GM12878 (cell line): ENCODE results near the gene ANO2. TPM values are rescaled to one million over a fixed set of nuclear protein-coding genes. Genes with fewer than 3 reads are reported as not detected.

Experiments used
- ATAC-seq: fragments of 200-7000 bp; cut with Tn5 transposase; 3 replicates; pipeline ENCODE4 v1.9.1; 2020; ENCODE audit warnings: mild to moderate bottlenecking, moderate library complexity
- BruUV-seq: library from RNA; stranded (reverse); fragments of 400-500 nt; replicated peaks from 2 replicates; lab custom pipeline; 2021; lab: Mats Ljungman, UMichigan
- CTCF ChIA-PET: fragments of 300-600 bp; sonication (Branson Sonifier 250); formaldehyde crosslinking; extraction: SDS; loops from one replicate; lab custom pipeline; 2021; ENCODE audit warnings: inconsistent platforms; lab: Yijun Ruan, JAX
- POLR2A ChIA-PET: fragments of 350-600 bp; formaldehyde crosslinking; extraction: SDS; loops from one replicate; lab custom pipeline; 2021; ENCODE audit warnings: inconsistent platforms; lab: Charles Lee
- RAD21 ChIA-PET: fragments of 300-600 bp; sonication (Branson Sonifier 250); formaldehyde crosslinking; loops from one replicate; lab custom pipeline; 2023; ENCODE audit warnings: antibody characterized with exemption; ENCODE audit not compliant: unreplicated experiment; lab: Charles Lee
- SMC1A ChIA-PET: fragments of 300-600 bp; sonication (Branson Sonifier 250); formaldehyde crosslinking; loops from one replicate; lab custom pipeline; 2023; ENCODE audit not compliant: unreplicated experiment, uncharacterized antibody; lab: Charles Lee
- DNase-seq: peaks from one replicate; pipeline ENCODE4 v3.0.0-alpha.2; 2011; ENCODE audit warnings: low read depth, low spot score
- FAIRE-seq: peaks from 3 replicates; lab custom pipeline; 2011; peaks lifted over from hg19 to GRCh38; lab: Jason Lieb, UNC
- H2AFZ ChIP-seq: 2 replicates; pipeline ENCODE4 v1.6.0; 2011; ENCODE audit warnings: low read depth, low read length, control low read depth; ENCODE audit not compliant: control insufficient read depth
- H3K27ac ChIP-seq: 2 replicates; pipeline ENCODE4 v1.5.1; 2011; ENCODE audit warnings: control low read depth; ENCODE audit not compliant: control insufficient read depth, insufficient read depth
- H3K27me3 ChIP-seq, 2 experiments: replicated peaks in 1 of 2; 2 replicates each; pipeline versions ENCODE4 v1.6.0 to v1.6.1; 2011; ENCODE audit warnings: low read length in 1 of 2; ENCODE audit not compliant: control insufficient read depth in 2 of 2, insufficient read depth in 2 of 2
- H3K36me3 ChIP-seq, 2 experiments: 2 replicates each; pipeline ENCODE4 v1.5.1; 2011; ENCODE audit warnings: low read length in 1 of 2; ENCODE audit not compliant: control insufficient read depth in 2 of 2, insufficient read depth in 2 of 2
- H3K4me1 ChIP-seq: 2 replicates; pipeline ENCODE4 v1.6.1; 2011; ENCODE audit warnings: mild to moderate bottlenecking, low read length, moderate library complexity, mixed read lengths; ENCODE audit not compliant: control insufficient read depth, insufficient read depth
- H3K4me2 ChIP-seq: 2 replicates; pipeline ENCODE4 v1.6.0; 2011; ENCODE audit warnings: control low read depth; ENCODE audit not compliant: control insufficient read depth, insufficient read depth
- H3K4me3 ChIP-seq: fragments of 200-600 bp; sonication (generic); 2 replicates; pipeline ENCODE4 v1.5.1; 2016
- H3K79me2 ChIP-seq: 2 replicates; pipeline ENCODE4 v1.6.0; 2011; ENCODE audit warnings: low read length; ENCODE audit not compliant: control insufficient read depth, insufficient read depth
- H3K9ac ChIP-seq: 2 replicates; pipeline ENCODE4 v1.8.0; 2011; ENCODE audit warnings: low read length, control low read depth, mixed read lengths; ENCODE audit not compliant: control insufficient read depth, insufficient read depth
- H3K9me3 ChIP-seq: replicated peaks from 3 replicates; pipeline ENCODE4 v1.5.1; 2011; ENCODE audit warnings: mild to moderate bottlenecking, low read length; ENCODE audit not compliant: control insufficient read depth, insufficient read depth
- H4K20me1 ChIP-seq: 2 replicates; pipeline ENCODE4 v1.6.0; 2011; ENCODE audit not compliant: control insufficient read depth, insufficient read depth
- BMI1 ChIP-seq: fragments of 450-650 bp; IDR thresholded peaks from 2 replicates; pipeline ENCODE4 v1.6.1; 2016; ENCODE audit warnings: mild to moderate bottlenecking, moderate library complexity, borderline replicate concordance
- BRCA1 ChIP-seq: IDR thresholded peaks from 2 replicates; pipeline ENCODE4 v1.6.1; 2011; ENCODE audit warnings: low read depth, low read length, improper control_type of control experiment
- HCFC1 ChIP-seq: fragments of 150-350 bp; IDR thresholded peaks from 2 replicates; pipeline ENCODE4 v1.6.1; 2014; ENCODE audit warnings: low read length
- JUNB ChIP-seq: IDR thresholded peaks from 2 replicates; pipeline ENCODE4 v1.6.1; 2016; ENCODE audit warnings: antibody characterized with exemption, mild to moderate bottlenecking
- KDM1A ChIP-seq: fragments of 200-600 bp; sonication (generic); IDR thresholded peaks from 2 replicates; pipeline ENCODE4 v1.6.1; 2016; ENCODE audit warnings: borderline replicate concordance
- MYB ChIP-seq: fragments of 150-350 bp; IDR thresholded peaks from 2 replicates; pipeline ENCODE4 v1.6.1; 2014; ENCODE audit warnings: mild to moderate bottlenecking, low read depth, low read length, borderline replicate concordance
- NBN ChIP-seq: fragments of 450-650 bp; IDR thresholded peaks from 2 replicates; pipeline ENCODE4 v1.6.1; 2016
- NFYB ChIP-seq: IDR thresholded peaks from 2 replicates; pipeline ENCODE4 v1.6.1; 2011; ENCODE audit warnings: low read depth, mild to moderate bottlenecking, low read length, improper control_type of control experiment, moderate library complexity; ENCODE audit not compliant: insufficient read depth
- POLR2A ChIP-seq: IDR thresholded peaks from 2 replicates; pipeline ENCODE4 v1.6.1; 2011; ENCODE audit warnings: low read depth, mild to moderate bottlenecking, low read length
- POLR2AphosphoS5 ChIP-seq: IDR thresholded peaks from 2 replicates; pipeline ENCODE4 v1.6.1; 2011; ENCODE audit warnings: mild to moderate bottlenecking, low read length, inconsistent platforms
- PRDM15 ChIP-seq: fragments of 450-650 bp; formaldehyde crosslinking; IDR thresholded peaks from 2 replicates; pipeline ENCODE4 v1.4.0; 2020; ENCODE audit warnings: mild to moderate bottlenecking, moderate library complexity
- TAF1 ChIP-seq: IDR thresholded peaks from 2 replicates; pipeline ENCODE4 v1.6.1; 2011; ENCODE audit warnings: mild to moderate bottlenecking, low read depth, low read length, borderline replicate concordance
- WGBS: methylation state at CpG from one replicate; pipeline ENCODE4 v1.1.6; 2016; ENCODE audit warnings: low lambda C conversion rate; ENCODE audit not compliant: insufficient replicate concordance, insufficient coverage; ENCODE audit errors: missing lambda C conversion rate; 5-methylcytosine and 5-hydroxymethylcytosine counted together
- in situ Hi-C: fragments of 300-500 bp; cut with MboI; formaldehyde crosslinking; loops from 9 replicates; pipeline ENCODE4 v1.14.3; 2018; ENCODE audit warnings: mixed read lengths
- intact Hi-C: fragments of 100-400 bp; cut with micrococcal nuclease; formaldehyde crosslinking; loops from one replicate; pipeline ENCODE4 v1.14.2; 2022; ENCODE audit not compliant: unreplicated experiment
- polyA plus RNA-seq, 11 experiments: library from polyadenylated mRNA; depleted of rRNA in 4 of 11; unstranded in 6 of 11; stranded (reverse) in 5 of 11; fragments of >200 nt; fragmentation: Nextera tagmentation in 4 of 11; fragmentation: Illumina TruSeq in 1 of 11; extraction: Ambion mirVana in 4 of 11; extraction: Trizol in 1 of 11; gene quantifications; 1 replicate in 1 of 11; 2 replicates in 10 of 11; pipeline versions ENCODE4 v1.2.1 to v1.2.3, GENCODE V29; 2011 to 2016; ENCODE audit warnings: inconsistent platforms in 2 of 11, missing spikeins in 2 of 11, low read depth in 1 of 11
- total RNA-seq, 4 experiments: library from RNA; depleted of rRNA in 3 of 4; stranded (reverse); fragments of >200 nt in 3 of 4; fragmentation: Illumina TruSeq in 1 of 4; extraction: Trizol in 1 of 4; gene quantifications; 2 replicates each; pipeline versions ENCODE4 v1.2.1 to v1.2.3, GENCODE V29; 2013 to 2021
- TF ChIP-seq, protein P1 (sequence below): fragments of 450-650 bp; IDR thresholded peaks from 2 replicates; pipeline ENCODE4 v1.6.1; 2017; ENCODE audit warnings: mild to moderate bottlenecking, moderate library complexity
- TF ChIP-seq, protein P2 (sequence below): IDR thresholded peaks from 2 replicates; pipeline ENCODE4 v1.6.1; 2012; ENCODE audit warnings: mild to moderate bottlenecking, low read depth, low read length

Gene ANO2
- total and polyA plus RNA-seq, 10 of the 15 experiments (the other 5 are each of a cell fraction or from before 2014, with no cell fraction given), result not detected

DNA sequence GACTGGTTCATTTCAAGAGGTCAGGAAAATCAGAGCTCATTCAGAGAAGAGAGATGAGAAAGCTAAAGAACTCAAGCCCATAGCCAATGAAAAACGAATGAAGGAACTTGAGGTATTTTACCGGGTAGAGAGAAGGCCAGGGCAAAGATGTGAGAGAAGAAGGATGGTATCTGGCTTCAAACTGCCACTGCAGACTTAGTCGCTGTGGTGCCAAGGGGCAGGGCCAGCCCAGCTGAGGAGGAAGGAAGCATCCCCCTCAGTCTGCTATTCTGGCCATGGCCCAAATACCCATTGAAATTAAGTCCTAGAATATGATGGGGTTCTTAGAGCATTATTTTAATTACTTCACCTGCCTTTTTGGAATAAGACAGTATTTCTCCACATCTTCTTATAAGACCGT lies 69.2 kb downstream of the ANO2 start (continued):
- TF ChIP-seq KDM1A (no peak), JUNB (no peak), HCFC1 (no peak), NFYB (no peak), POLR2AphosphoS5 (no peak)
- TF ChIP-seq, protein P1, sequence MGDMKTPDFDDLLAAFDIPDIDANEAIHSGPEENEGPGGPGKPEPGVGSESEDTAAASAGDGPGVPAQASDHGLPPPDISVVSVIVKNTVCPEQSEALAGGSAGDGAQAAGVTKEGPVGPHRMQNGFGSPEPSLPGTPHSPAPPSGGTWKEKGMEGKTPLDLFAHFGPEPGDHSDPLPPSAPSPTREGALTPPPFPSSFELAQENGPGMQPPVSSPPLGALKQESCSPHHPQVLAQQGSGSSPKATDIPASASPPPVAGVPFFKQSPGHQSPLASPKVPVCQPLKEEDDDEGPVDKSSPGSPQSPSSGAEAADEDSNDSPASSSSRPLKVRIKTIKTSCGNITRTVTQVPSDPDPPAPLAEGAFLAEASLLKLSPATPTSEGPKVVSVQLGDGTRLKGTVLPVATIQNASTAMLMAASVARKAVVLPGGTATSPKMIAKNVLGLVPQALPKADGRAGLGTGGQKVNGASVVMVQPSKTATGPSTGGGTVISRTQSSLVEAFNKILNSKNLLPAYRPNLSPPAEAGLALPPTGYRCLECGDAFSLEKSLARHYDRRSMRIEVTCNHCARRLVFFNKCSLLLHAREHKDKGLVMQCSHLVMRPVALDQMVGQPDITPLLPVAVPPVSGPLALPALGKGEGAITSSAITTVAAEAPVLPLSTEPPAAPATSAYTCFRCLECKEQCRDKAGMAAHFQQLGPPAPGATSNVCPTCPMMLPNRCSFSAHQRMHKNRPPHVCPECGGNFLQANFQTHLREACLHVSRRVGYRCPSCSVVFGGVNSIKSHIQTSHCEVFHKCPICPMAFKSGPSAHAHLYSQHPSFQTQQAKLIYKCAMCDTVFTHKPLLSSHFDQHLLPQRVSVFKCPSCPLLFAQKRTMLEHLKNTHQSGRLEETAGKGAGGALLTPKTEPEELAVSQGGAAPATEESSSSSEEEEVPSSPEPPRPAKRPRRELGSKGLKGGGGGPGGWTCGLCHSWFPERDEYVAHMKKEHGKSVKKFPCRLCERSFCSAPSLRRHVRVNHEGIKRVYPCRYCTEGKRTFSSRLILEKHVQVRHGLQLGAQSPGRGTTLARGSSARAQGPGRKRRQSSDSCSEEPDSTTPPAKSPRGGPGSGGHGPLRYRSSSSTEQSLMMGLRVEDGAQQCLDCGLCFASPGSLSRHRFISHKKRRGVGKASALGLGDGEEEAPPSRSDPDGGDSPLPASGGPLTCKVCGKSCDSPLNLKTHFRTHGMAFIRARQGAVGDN, result no peak

GRCh38 chr12:5874514-5874913 lies 70.5 kb downstream of the ANO2 start:
- POLR2A ChIA-PET, result no interaction called here
- Histone ChIP-seq H3K79me2 (no peaks in the 10 kb centered on the region), H3K4me2 (no peak overlapping the region), H3K9me3 (no peaks in the 10 kb centered on the region), H3K27ac (no peak overlapping the region), H4K20me1 (no peaks in the 10 kb centered on the region), H2AFZ (no peak overlapping the region), H3K36me3 (no peaks in the 10 kb centered on the region), H3K27me3 (peaks cover 0 to 2% of the 10 kb centered on the region in 2 experiments; a peak in 1 of 4 replicates), H3K4me1 (no peaks in the 10 kb centered on the region), H3K9ac (no peak overlapping the region), H3K4me3 (no peak overlapping the region)
- RAD21 ChIA-PET, result no interaction called here
- DNase-seq (no peak), ATAC-seq (no peak), FAIRE-seq (no peak)
- intact Hi-C loops (no loop called here), in situ Hi-C loops (no loop called here)
- SMC1A ChIA-PET, result interaction anchor here (1.1 kb wide), 1 partner anchor 13 kb away, joined by 3 read pairs; no protein-coding TSS in a partner anchor
- WGBS, result 7% methylated on average over 8 of the region's 8 CpGs
- no TSS peak for BruUV-seq
- CTCF ChIA-PET, result interaction anchor here (2.1 kb wide), 1 partner anchor 129 kb away, joined by 8 read pairs; no protein-coding TSS in a partner anchor
- TF ChIP-seq BMI1 (no peak), MYB (no peak), TAF1 (no peak), POLR2A (no peak), BRCA1 (no peak), NBN (no peak), PRDM15 (CRISPR knock-in tag) (no peak)
- TF ChIP-seq, protein P2, sequence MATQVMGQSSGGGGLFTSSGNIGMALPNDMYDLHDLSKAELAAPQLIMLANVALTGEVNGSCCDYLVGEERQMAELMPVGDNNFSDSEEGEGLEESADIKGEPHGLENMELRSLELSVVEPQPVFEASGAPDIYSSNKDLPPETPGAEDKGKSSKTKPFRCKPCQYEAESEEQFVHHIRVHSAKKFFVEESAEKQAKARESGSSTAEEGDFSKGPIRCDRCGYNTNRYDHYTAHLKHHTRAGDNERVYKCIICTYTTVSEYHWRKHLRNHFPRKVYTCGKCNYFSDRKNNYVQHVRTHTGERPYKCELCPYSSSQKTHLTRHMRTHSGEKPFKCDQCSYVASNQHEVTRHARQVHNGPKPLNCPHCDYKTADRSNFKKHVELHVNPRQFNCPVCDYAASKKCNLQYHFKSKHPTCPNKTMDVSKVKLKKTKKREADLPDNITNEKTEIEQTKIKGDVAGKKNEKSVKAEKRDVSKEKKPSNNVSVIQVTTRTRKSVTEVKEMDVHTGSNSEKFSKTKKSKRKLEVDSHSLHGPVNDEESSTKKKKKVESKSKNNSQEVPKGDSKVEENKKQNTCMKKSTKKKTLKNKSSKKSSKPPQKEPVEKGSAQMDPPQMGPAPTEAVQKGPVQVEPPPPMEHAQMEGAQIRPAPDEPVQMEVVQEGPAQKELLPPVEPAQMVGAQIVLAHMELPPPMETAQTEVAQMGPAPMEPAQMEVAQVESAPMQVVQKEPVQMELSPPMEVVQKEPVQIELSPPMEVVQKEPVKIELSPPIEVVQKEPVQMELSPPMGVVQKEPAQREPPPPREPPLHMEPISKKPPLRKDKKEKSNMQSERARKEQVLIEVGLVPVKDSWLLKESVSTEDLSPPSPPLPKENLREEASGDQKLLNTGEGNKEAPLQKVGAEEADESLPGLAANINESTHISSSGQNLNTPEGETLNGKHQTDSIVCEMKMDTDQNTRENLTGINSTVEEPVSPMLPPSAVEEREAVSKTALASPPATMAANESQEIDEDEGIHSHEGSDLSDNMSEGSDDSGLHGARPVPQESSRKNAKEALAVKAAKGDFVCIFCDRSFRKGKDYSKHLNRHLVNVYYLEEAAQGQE, result no peak
